HCT116 (cell line): Measurements from ENCODE around the gene POMGNT2. TPM values are rescaled to one million over a fixed set of nuclear protein-coding genes. Genes with fewer than 3 reads are reported as not detected.

ENCODE experiments used
- ATAC-seq: fragments of 200-7000 bp; cut with Tn5 transposase; 2 replicates; pipeline ENCODE4 v1.9.1; 2020; ENCODE audit warnings: mild to moderate bottlenecking, moderate library complexity
- BruUV-seq: library from RNA; stranded (reverse); fragments of 400-500 nt; replicated peaks from 2 replicates; lab custom pipeline; 2021; lab: Mats Ljungman, UMichigan
- CTCF ChIA-PET: fragments of 300-600 bp; sonication (Branson Sonifier 250); formaldehyde crosslinking; loops from one replicate; lab custom pipeline; 2021; ENCODE audit warnings: antibody characterized with exemption; lab: Charles Lee
- POLR2A ChIA-PET: fragments of 300-600, 350-600 bp; sonication (Branson Sonifier 250); formaldehyde crosslinking; loops from one replicate; lab custom pipeline; 2021; ENCODE audit warnings: antibody characterized with exemption; lab: Charles Lee
- RAD21 ChIA-PET, 2 experiments: fragments of 300-600 bp; sonication (Branson Sonifier 250); formaldehyde crosslinking; loops; one replicate each; lab custom pipeline; 2023; ENCODE audit warnings: low total read pairs in 2 of 2; ENCODE audit not compliant: uncharacterized antibody in 2 of 2, unreplicated experiment in 2 of 2, low non-redundant PET in 1 of 2; lab: Charles Lee
- DNase-seq: peaks from one replicate; pipeline ENCODE4 v3.0.0-alpha.2; 2010; ENCODE audit warnings: low read depth, low spot score
- H2AFZ ChIP-seq: fragments of 200-600 bp; shearing (Covaris generic), sonication (generic); 2 replicates; pipeline ENCODE4 v1.6.1; 2017; ENCODE audit warnings: low read depth, mixed run types, mixed read lengths, antibody characterized with exemption, low read length; ENCODE audit not compliant: poor library complexity, severe bottlenecking
- H3K27ac ChIP-seq: 2 replicates; pipeline ENCODE4 v1.5.1; 2012; ENCODE audit warnings: low read depth, low read length
- H3K27me3 ChIP-seq: fragments of 200-600 bp; sonication (generic); 2 replicates; pipeline ENCODE4 v1.6.1; 2016; ENCODE audit warnings: mixed run types, low read length, mixed read lengths; ENCODE audit not compliant: insufficient read depth
- H3K36me3 ChIP-seq, 2 experiments: fragments of 200-500 bp in 1 of 2; fragments of 200-600 bp in 1 of 2; sonication (Bioruptor generic) in 1 of 2; sonication (generic) in 1 of 2; 2 replicates each; pipeline versions ENCODE4 v1.5.1 to v1.6.1; 2014 to 2016; ENCODE audit warnings: low read length in 2 of 2, inconsistent platforms in 1 of 2, mixed read lengths in 1 of 2, mixed run types in 1 of 2; ENCODE audit not compliant: insufficient read depth in 2 of 2, control insufficient read depth in 1 of 2
- H3K4me1 ChIP-seq, 2 experiments: fragments of 200-600 bp in 1 of 2; sonication (generic) in 1 of 2; 2 replicates each; pipeline versions ENCODE4 v1.5.1 to v1.6.1; 2012 to 2017; ENCODE audit warnings: low read length in 2 of 2, inconsistent platforms in 1 of 2, mild to moderate bottlenecking in 1 of 2, mixed read lengths in 1 of 2, mixed run types in 1 of 2, moderate library complexity in 1 of 2; ENCODE audit not compliant: insufficient read depth in 2 of 2, control insufficient read depth in 1 of 2
- H3K4me2 ChIP-seq: fragments of 200-600 bp; sonication (generic); 2 replicates; pipeline ENCODE4 v1.6.1; 2017; ENCODE audit warnings: mixed run types, low read length, mixed read lengths
- H3K4me3 ChIP-seq, 2 experiments: fragments of 200-600 bp in 1 of 2; sonication (generic) in 1 of 2; replicated peaks in 1 of 2; 2 replicates each; pipeline ENCODE4 v1.5.1; 2011 to 2016; ENCODE audit warnings: low read length in 2 of 2, control low read depth in 1 of 2, low read depth in 1 of 2, mild to moderate bottlenecking in 1 of 2, mixed read lengths in 1 of 2, mixed run types in 1 of 2
- H3K79me2 ChIP-seq: fragments of 200-600 bp; sonication (generic); 2 replicates; pipeline ENCODE4 v1.6.1; 2017; ENCODE audit warnings: mild to moderate bottlenecking, mixed run types, low read length, moderate library complexity, mixed read lengths; ENCODE audit not compliant: insufficient read depth
- H3K9ac ChIP-seq: fragments of 200-600 bp; sonication (generic); 2 replicates; pipeline ENCODE4 v1.6.1; 2016; ENCODE audit warnings: low read length, mixed read lengths
- H3K9me2 ChIP-seq: fragments of 200-600 bp; sonication (generic), shearing (Covaris generic); 2 replicates; pipeline ENCODE4 v1.6.1; 2017; ENCODE audit warnings: mixed run types, mild to moderate bottlenecking, moderate library complexity; ENCODE audit not compliant: insufficient read depth
- H3K9me3 ChIP-seq, 2 experiments: fragments of 200-500 bp in 1 of 2; fragments of 200-600 bp in 1 of 2; sonication (Bioruptor generic) in 1 of 2; sonication (generic) in 1 of 2; 2 replicates each; pipeline ENCODE4 v1.6.1; 2014 to 2017; ENCODE audit warnings: low read length in 2 of 2, mixed read lengths in 2 of 2, inconsistent platforms in 1 of 2, low read depth in 1 of 2, mild to moderate bottlenecking in 1 of 2, mixed run types in 1 of 2, moderate library complexity in 1 of 2; ENCODE audit not compliant: control insufficient read depth in 1 of 2, insufficient read depth in 1 of 2
- H4K20me1 ChIP-seq: fragments of 200-600 bp; sonication (generic), shearing (Covaris generic); 2 replicates; pipeline ENCODE4 v1.6.1; 2017; ENCODE audit warnings: mixed run types, mild to moderate bottlenecking, moderate library complexity; ENCODE audit not compliant: insufficient read depth
- CBX3 ChIP-seq: IDR thresholded peaks from 2 replicates; pipeline ENCODE4 v1.6.1; 2012; ENCODE audit warnings: low read depth
- CEBPB ChIP-seq: IDR thresholded peaks from 2 replicates; pipeline ENCODE4 v1.6.1; 2012; ENCODE audit warnings: low read depth
- EGR1 ChIP-seq: IDR thresholded peaks from 2 replicates; pipeline ENCODE4 v1.6.1; 2012; ENCODE audit warnings: low read depth
- ELF1 ChIP-seq: IDR thresholded peaks from 2 replicates; pipeline ENCODE4 v1.6.1; 2012; ENCODE audit warnings: low read depth, borderline replicate concordance
- FOSL1 ChIP-seq: IDR thresholded peaks from 2 replicates; pipeline ENCODE4 v1.6.1; 2012; ENCODE audit warnings: low read depth
- JUND ChIP-seq: IDR thresholded peaks from 2 replicates; pipeline ENCODE4 v1.6.1; 2012
- POLR2A ChIP-seq: IDR thresholded peaks from 2 replicates; pipeline ENCODE4 v1.7.0; 2011; ENCODE audit warnings: borderline replicate concordance; ENCODE audit not compliant: insufficient read depth, insufficient read length; ENCODE audit errors: extremely low read depth
- POLR2AphosphoS5 ChIP-seq: IDR thresholded peaks from 2 replicates; pipeline ENCODE4 v1.6.1; 2011; ENCODE audit warnings: mild to moderate bottlenecking, low read depth, low read length, moderate library complexity
- RAD21 ChIP-seq: IDR thresholded peaks from 2 replicates; pipeline ENCODE4 v1.6.1; 2012; ENCODE audit warnings: low read depth, mild to moderate bottlenecking
- SIN3A ChIP-seq: IDR thresholded peaks from 2 replicates; pipeline ENCODE4 v1.6.1; 2012; ENCODE audit warnings: low read depth
- SP1 ChIP-seq: IDR thresholded peaks from 2 replicates; pipeline ENCODE4 v1.6.1; 2012; ENCODE audit warnings: low read depth
- SRF ChIP-seq: IDR thresholded peaks from 2 replicates; pipeline ENCODE4 v1.6.1; 2012; ENCODE audit warnings: low read depth
- TCF7L2 ChIP-seq: IDR thresholded peaks from 2 replicates; pipeline ENCODE4 v1.7.0; 2011; ENCODE audit warnings: borderline replicate concordance, inconsistent platforms; ENCODE audit not compliant: insufficient read depth, insufficient read length; ENCODE audit errors: extremely low read depth
- YY1 ChIP-seq: IDR thresholded peaks from 2 replicates; pipeline ENCODE4 v1.6.1; 2011; ENCODE audit warnings: low read length, low read depth, moderate library complexity, mild to moderate bottlenecking; ENCODE audit not compliant: insufficient replicate concordance; ENCODE audit errors: extremely low read depth
- ZNF274 ChIP-seq: fragments of 200-500 bp; sonication (Bioruptor generic); IDR thresholded peaks from 2 replicates; pipeline ENCODE4 v1.6.1; 2014; ENCODE audit warnings: mild to moderate bottlenecking, low read depth, low read length, inconsistent platforms
- intact Hi-C: fragments of 100-400 bp; cut with micrococcal nuclease; formaldehyde crosslinking; loops from 2 replicates; pipeline ENCODE4 v1.10.0; 2022
- total RNA-seq: library from RNA; stranded (reverse); gene quantifications from one replicate; pipeline ENCODE4 v1.2.1, GENCODE V29; 2021; ENCODE audit not compliant: unreplicated experiment
- TF ChIP-seq, protein P1 (sequence below): IDR thresholded peaks from 2 replicates; pipeline ENCODE4 v1.6.1; 2012; ENCODE audit warnings: low read depth
- TF ChIP-seq, protein P2 (sequence below): IDR thresholded peaks from 2 replicates; pipeline ENCODE4 v1.6.1; 2011; ENCODE audit warnings: mild to moderate bottlenecking, low read length, moderate library complexity; ENCODE audit not compliant: insufficient replicate concordance; ENCODE audit errors: extremely low read depth
- TF ChIP-seq, protein P3 (sequence below): IDR thresholded peaks from 2 replicates; pipeline ENCODE4 v1.6.1; 2012

Gene POMGNT2
- total RNA-seq, 1 experiment from 2014 or later, result 21.6 TPM

DNA sequence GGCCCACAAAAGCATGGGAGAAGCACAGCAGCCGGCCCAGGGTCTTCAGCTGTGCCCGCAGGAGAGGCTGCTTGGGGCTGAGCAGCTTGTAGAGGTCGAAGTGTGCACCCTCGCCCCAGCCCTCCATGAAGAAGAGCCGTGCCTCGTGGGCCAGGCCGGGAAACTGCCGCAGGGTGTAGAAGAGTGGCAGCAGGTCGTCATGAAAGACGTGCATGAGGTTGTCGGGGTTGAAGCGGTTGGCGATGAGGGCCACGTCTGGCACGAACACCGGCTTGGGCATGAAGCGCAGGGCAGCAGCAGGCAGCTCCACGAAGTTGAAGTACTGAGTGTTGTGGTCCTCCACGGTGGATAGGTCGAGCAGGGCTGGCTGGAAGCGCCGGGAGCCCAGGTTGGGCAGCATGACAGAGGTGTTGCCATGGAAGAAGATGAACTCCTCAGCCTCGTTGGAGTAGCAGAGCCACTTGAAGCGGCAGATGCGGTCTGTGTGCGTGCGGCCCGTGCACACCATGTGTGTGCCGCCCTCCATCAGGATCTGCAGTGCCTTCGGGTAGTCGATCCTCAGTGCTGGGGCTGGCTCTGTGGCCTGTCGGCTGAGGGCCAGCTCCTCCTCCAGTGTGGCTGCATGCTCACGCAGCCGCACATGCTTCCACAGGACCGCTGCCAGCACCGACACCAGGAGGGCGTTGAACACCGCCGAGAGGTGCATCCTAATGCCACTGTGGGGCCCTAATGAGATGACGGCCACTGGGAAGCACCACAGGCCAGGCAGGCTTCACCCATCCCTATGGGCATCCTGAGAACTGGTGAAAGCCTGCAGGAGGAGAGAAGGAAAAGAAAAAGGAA, 24.9 kb downstream of the POMGNT2 start (continued):
- TF ChIP-seq JUND, result no peak
- TF ChIP-seq, all 23 proteins: peak for 0

DNA sequence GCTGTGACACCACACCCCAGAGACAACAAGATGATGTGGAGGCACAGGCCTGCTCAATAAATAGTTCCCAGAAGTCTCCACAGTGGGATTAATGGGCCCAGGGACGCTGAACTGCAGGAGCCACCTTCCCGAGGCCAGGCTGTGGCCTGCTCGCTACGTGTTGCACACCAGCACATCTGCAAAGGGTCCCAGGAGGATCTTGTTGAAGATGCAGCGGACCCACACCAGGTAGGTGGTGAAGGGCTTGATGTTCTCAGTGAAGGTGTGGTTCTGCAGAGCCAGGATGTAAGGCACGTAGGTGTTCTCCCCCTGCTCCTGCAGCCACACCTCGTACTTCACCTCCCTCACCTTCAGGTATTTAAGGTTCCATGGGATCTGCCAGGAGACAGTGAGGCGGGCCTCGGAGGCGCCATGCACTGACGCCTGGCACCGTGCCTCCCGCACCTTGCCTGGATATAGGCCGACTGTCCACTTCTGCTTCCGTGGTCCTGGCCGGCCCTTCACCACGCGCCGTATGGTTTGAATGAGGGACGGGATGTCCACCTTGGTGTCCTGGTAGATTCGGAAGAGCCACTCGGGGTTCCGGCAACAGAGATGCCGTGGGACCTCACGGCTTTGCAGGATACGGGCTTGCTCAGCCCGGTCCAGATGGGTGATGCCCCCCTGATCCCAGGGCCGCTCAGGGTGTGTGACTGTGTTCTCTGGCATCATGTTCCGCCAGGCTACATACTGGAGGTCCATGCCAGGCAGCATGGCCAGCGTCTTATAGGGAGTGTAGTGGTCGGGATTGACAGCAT, 26.1 kb downstream of the POMGNT2 start:
- no peak for DNase-seq
- no TSS peak for BruUV-seq
- peaks cover 4 to 16% of the 10 kb centered on the region in 2 experiments; a peak in 2 of 4 replicates for H3K36me3 ChIP-seq
- intact Hi-C loops, result no loop called here
- H3K27ac ChIP-seq, result no peak overlapping the region
- no peaks in the 10 kb centered on the region for H4K20me1 ChIP-seq
- no peaks in the 10 kb centered on the region for H3K9me2 ChIP-seq
- POLR2A ChIA-PET, result no interaction called here
- H3K4me1 ChIP-seq, result peaks cover 0 to 4% of the 10 kb centered on the region in 2 experiments; a peak in 3 of 4 replicates
- no peaks in the 10 kb centered on the region for H3K9me3 ChIP-seq
- CTCF ChIA-PET, result no interaction called here
- no peak overlapping the region for H3K4me2 ChIP-seq
- H2AFZ ChIP-seq, result no peak overlapping the region
- no peaks in the 10 kb centered on the region for H3K79me2 ChIP-seq
- H3K9ac ChIP-seq, result no peak overlapping the region
- H3K27me3 ChIP-seq, result no peaks in the 10 kb centered on the region
- no peak for ATAC-seq
- no peak overlapping the region for H3K4me3 ChIP-seq
- RAD21 ChIA-PET, result no interaction called here
- TF ChIP-seq POLR2A (no peak), CBX3 (no peak), RAD21 (no peak), ZNF274 (no peak), SRF (no peak), ELF1 (no peak), YY1 (no peak), SIN3A (no peak), POLR2AphosphoS5 (no peak), SP1 (no peak), FOSL1 (no peak), EGR1 (no peak), CEBPB (no peak), TCF7L2 (no peak)
- TF ChIP-seq, protein P1, sequence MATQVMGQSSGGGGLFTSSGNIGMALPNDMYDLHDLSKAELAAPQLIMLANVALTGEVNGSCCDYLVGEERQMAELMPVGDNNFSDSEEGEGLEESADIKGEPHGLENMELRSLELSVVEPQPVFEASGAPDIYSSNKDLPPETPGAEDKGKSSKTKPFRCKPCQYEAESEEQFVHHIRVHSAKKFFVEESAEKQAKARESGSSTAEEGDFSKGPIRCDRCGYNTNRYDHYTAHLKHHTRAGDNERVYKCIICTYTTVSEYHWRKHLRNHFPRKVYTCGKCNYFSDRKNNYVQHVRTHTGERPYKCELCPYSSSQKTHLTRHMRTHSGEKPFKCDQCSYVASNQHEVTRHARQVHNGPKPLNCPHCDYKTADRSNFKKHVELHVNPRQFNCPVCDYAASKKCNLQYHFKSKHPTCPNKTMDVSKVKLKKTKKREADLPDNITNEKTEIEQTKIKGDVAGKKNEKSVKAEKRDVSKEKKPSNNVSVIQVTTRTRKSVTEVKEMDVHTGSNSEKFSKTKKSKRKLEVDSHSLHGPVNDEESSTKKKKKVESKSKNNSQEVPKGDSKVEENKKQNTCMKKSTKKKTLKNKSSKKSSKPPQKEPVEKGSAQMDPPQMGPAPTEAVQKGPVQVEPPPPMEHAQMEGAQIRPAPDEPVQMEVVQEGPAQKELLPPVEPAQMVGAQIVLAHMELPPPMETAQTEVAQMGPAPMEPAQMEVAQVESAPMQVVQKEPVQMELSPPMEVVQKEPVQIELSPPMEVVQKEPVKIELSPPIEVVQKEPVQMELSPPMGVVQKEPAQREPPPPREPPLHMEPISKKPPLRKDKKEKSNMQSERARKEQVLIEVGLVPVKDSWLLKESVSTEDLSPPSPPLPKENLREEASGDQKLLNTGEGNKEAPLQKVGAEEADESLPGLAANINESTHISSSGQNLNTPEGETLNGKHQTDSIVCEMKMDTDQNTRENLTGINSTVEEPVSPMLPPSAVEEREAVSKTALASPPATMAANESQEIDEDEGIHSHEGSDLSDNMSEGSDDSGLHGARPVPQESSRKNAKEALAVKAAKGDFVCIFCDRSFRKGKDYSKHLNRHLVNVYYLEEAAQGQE, result no peak
- TF ChIP-seq, protein P2, sequence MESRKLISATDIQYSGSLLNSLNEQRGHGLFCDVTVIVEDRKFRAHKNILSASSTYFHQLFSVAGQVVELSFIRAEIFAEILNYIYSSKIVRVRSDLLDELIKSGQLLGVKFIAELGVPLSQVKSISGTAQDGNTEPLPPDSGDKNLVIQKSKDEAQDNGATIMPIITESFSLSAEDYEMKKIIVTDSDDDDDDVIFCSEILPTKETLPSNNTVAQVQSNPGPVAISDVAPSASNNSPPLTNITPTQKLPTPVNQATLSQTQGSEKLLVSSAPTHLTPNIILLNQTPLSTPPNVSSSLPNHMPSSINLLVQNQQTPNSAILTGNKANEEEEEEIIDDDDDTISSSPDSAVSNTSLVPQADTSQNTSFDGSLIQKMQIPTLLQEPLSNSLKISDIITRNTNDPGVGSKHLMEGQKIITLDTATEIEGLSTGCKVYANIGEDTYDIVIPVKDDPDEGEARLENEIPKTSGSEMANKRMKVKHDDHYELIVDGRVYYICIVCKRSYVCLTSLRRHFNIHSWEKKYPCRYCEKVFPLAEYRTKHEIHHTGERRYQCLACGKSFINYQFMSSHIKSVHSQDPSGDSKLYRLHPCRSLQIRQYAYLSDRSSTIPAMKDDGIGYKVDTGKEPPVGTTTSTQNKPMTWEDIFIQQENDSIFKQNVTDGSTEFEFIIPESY, result no peak
- TF ChIP-seq, protein P3, sequence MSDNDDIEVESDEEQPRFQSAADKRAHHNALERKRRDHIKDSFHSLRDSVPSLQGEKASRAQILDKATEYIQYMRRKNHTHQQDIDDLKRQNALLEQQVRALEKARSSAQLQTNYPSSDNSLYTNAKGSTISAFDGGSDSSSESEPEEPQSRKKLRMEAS, result no peak
